Type B pancreatic cell (in vitro differentiated cells): ENCODE measurements around the gene CEP55. TPM values are rescaled to one million over a fixed set of nuclear protein-coding genes. Genes with fewer than 3 reads are reported as not detected.
A peak's percentile ranks its signal among the peaks of the same experiment; 100 is the strongest.

Source experiments
- DNase-seq: peaks from one replicate; pipeline ENCODE4 v3.0.0; 2021; ENCODE audit warnings: mixed read lengths; ENCODE audit not compliant: unreplicated experiment; ENCODE audit errors: extremely low spot score
- H3K27ac Mint-ChIP-seq: 2 replicates; pipeline ENCODE4 v1.8.0; 2021; ENCODE audit warnings: mild to moderate bottlenecking, mixed read lengths
- H3K27me3 Mint-ChIP-seq: 2 replicates; pipeline ENCODE4 v1.8.0; 2021; ENCODE audit warnings: mixed read lengths
- H3K36me3 Mint-ChIP-seq: 2 replicates; pipeline ENCODE4 v1.8.0; 2021; ENCODE audit warnings: mixed read lengths
- H3K4me1 Mint-ChIP-seq: one replicate; pipeline ENCODE4 v1.8.0; 2021; ENCODE audit warnings: mixed read lengths; ENCODE audit not compliant: unreplicated experiment
- H3K4me3 Mint-ChIP-seq: 2 replicates; pipeline ENCODE4 v1.8.0; 2021; ENCODE audit warnings: mild to moderate bottlenecking, mixed read lengths
- H3K9me3 Mint-ChIP-seq: 2 replicates; pipeline ENCODE4 v1.8.0; 2021; ENCODE audit warnings: mixed read lengths
- total RNA-seq: library from RNA; stranded (reverse); gene quantifications from 2 replicates; pipeline ENCODE4 v1.2.1, GENCODE V29; 2021; ENCODE audit warnings: low replicate concordance
- TF ChIP-seq, protein P1 (sequence below): fragments of 200-600 bp; sonication (generic); conservative IDR thresholded peaks from 2 replicates; pipeline ENCODE4 v1.5.0; 2021; ENCODE audit warnings: antibody characterized with exemption, mild to moderate bottlenecking

CEP55 gene
- total RNA-seq, 1 donor from 2014 or later = 14.8 TPM

DNA sequence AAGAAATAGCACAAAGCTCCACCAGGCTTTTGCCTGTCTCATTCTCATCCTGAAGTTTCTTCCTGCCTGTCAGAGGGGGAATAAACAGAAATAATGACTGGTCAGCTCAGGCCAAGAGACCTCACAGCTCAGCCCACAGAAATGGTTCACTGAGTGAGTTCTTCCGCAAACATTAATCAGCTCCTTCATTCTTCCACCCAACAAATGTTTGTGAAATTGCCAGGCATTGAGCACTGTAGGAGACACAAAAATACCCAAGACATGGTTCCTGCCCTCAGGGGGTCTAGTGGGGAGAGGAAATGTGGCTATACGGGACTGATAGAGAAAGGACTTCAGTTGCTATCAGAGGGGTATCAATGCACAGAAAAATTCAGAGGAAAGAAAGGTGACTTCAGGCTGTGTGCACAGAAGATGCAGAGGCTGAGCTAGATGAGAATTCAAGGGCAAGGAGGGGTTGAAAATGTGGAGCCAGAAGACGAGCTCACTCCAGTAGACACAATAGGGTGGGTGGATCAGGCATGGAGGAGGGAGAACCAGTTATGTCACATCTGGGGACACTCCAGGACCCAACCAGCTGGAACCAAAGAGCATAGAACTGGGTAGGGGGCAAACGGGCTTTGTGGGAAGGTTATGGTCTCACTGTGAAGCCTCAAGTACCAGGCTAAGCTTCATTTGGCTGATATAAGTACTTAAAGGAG, 35.2 kb upstream of the CEP55 start:
- no peak for DNase-seq
- TF ChIP-seq, protein P1, sequence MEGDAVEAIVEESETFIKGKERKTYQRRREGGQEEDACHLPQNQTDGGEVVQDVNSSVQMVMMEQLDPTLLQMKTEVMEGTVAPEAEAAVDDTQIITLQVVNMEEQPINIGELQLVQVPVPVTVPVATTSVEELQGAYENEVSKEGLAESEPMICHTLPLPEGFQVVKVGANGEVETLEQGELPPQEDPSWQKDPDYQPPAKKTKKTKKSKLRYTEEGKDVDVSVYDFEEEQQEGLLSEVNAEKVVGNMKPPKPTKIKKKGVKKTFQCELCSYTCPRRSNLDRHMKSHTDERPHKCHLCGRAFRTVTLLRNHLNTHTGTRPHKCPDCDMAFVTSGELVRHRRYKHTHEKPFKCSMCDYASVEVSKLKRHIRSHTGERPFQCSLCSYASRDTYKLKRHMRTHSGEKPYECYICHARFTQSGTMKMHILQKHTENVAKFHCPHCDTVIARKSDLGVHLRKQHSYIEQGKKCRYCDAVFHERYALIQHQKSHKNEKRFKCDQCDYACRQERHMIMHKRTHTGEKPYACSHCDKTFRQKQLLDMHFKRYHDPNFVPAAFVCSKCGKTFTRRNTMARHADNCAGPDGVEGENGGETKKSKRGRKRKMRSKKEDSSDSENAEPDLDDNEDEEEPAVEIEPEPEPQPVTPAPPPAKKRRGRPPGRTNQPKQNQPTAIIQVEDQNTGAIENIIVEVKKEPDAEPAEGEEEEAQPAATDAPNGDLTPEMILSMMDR = no peak
- Mint-ChIP-seq H3K9me3 (peaks cover 6% of the 10 kb centered on the region), H3K36me3 (no peaks in the 10 kb centered on the region), H3K27me3 (no peaks in the 10 kb centered on the region), H3K27ac (peak overlapping the region; percentile 80), H3K4me3 (peak overlapping the region; percentile 10), H3K4me1 (peaks cover 50% of the 10 kb centered on the region)

DNA sequence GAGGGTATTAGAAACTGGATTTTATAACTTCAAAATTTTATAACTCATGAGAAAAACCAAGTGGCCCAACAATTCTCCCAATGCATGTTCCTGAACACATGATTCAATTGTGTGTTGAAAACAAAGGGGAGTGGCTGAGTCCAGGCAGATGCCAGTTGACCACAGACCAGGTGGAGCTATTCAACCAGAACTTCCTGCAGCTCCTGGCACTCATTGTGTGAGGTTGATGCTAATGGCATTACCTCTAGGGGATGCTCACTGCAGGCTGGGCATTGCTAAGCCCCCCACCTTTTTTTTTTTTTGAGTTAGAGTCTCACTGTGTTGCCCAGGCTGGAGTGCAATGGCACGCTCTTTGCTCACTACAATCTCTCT, 34.6 kb upstream of the CEP55 start:
- H3K27me3 Mint-ChIP-seq = no peaks in the 10 kb centered on the region
- peaks cover 45% of the 10 kb centered on the region for H3K4me1 Mint-ChIP-seq
- no peak for DNase-seq
- H3K27ac Mint-ChIP-seq = peak overlapping the region; percentile 80
- TF ChIP-seq, protein P1 = no peak
- no peaks in the 10 kb centered on the region for H3K36me3 Mint-ChIP-seq
- no peak overlapping the region for H3K4me3 Mint-ChIP-seq
- peaks cover 6% of the 10 kb centered on the region for H3K9me3 Mint-ChIP-seq

DNA sequence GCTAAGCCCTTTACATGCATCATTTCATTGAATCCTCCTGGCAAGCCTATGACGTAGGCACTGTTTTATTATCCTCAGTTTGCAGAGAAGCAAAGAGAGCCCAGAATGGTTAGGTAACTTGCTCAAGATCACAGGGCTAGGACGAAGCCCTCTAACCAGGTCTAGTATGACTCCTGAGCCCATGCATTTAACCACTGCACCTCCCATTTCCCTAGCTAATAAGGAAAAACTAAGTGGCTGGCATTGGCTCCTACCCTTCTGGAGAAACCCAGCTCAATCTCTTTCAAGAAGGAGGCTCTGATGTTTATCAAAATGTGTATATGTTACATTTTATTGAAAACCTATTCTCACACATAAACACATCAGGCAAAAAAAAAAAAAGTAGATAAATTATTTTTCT, 34.0 kb upstream of the CEP55 start:
- peaks cover 45% of the 10 kb centered on the region for H3K4me1 Mint-ChIP-seq
- no peak overlapping the region for H3K4me3 Mint-ChIP-seq
- TF ChIP-seq, protein P1 = no peak
- H3K36me3 Mint-ChIP-seq = no peaks in the 10 kb centered on the region
- no peak for DNase-seq
- H3K27me3 Mint-ChIP-seq = no peaks in the 10 kb centered on the region
- peak overlapping the region; percentile 9 for H3K27ac Mint-ChIP-seq
- peaks cover 6% of the 10 kb centered on the region for H3K9me3 Mint-ChIP-seq

DNA sequence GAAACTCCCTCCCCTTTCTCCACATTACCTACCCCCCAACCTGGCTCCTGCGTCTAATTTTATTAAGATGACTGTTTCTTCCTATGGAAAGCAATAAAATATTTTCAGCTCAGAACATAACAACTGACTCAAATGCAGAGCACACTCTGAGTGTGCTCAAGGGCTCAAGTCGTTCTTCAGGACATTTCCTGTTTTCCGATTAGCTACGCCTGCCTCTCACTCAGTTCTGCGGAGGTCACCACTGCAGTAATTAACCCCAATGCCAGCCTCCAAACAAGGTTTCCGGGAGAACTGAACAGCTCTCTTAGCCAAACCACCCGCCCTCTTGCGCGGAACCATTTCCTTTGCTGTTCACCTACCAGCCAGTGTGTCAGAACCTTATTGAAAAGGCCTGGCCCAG, 33.5 kb upstream of the CEP55 start:
- DNase-seq = no peak
- Mint-ChIP-seq H3K27me3 (no peaks in the 10 kb centered on the region), H3K4me3 (no peak overlapping the region), H3K27ac (peak overlapping the region; percentile 25), H3K9me3 (peaks cover 6% of the 10 kb centered on the region), H3K36me3 (no peaks in the 10 kb centered on the region), H3K4me1 (peaks cover 45% of the 10 kb centered on the region)
- TF ChIP-seq, protein P1 = no peak

DNA sequence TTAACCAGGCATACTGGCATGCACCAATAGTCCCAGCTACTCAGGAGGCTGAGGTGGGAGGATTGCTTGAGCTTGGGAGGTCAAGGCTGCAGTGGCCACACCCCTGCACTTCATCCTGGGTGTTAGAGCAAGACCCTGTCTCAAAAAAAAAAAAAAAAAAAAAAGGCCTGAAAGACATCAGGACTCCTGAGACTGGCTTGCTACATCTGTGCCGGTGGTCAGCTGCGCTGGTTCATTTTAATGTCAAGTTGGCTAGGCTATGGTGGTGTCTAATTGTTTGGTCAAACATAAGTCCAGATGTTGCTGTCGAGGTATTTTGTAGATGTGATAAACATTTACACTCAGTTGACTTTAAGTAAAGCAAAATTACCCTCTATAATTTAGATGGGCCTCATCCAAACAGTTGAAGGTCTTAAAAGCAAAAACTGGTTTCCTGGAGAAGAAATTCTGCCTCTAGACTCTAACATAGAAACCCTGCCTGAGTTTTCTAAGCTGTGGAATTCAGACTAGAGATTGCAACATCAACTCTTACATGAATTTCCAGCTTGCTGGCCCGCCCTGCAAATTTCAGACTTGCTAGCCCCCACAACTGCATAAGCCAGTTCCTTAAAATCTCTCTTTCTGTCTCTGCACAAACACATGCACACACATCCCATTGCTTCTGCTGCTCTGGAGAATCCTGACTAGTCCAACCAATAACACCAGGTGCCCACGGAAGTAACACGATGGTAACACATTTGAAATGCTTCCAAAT, 32.5 kb upstream of the CEP55 start:
- H3K4me3 Mint-ChIP-seq = peak overlapping the region; percentile 1
- no peaks in the 10 kb centered on the region for H3K36me3 Mint-ChIP-seq
- DNase-seq = no peak
- no peaks in the 10 kb centered on the region for H3K27me3 Mint-ChIP-seq
- TF ChIP-seq, protein P1 = no peak
- peaks cover 41% of the 10 kb centered on the region for H3K4me1 Mint-ChIP-seq
- peak overlapping the region; percentile 97 for H3K27ac Mint-ChIP-seq
- H3K9me3 Mint-ChIP-seq = peaks cover 6% of the 10 kb centered on the region
